GM23338 (cell line): Measurements from ENCODE around the gene ABHD18. TPM values are rescaled to one million over a fixed set of nuclear protein-coding genes. Genes with fewer than 3 reads are reported as not detected.

Experiments
- ATAC-seq: fragments of 200-7000 bp; cut with Tn5 transposase; 3 replicates; pipeline ENCODE4 v1.9.1; 2020
- DNase-seq: peaks from one replicate; pipeline ENCODE4 v3.0.0-alpha.2; 2015; ENCODE audit warnings: low spot score
- H2AFZ ChIP-seq: fragments of 200-600 bp; sonication (generic); 2 replicates; pipeline ENCODE4 v1.8.0; 2016; ENCODE audit warnings: antibody characterized with exemption, mild to moderate bottlenecking, moderate library complexity
- H3F3A ChIP-seq: fragments of 200-600 bp; sonication (generic); replicated peaks from 2 replicates; pipeline ENCODE4 v1.8.0; 2017; ENCODE audit warnings: antibody characterized with exemption, mixed run types, low read depth
- H3K27ac ChIP-seq: fragments of 200-600 bp; sonication (generic); 2 replicates; pipeline ENCODE4 v1.6.1; 2016; ENCODE audit warnings: low read depth
- H3K27me3 ChIP-seq: fragments of 200-600 bp; sonication (generic); 2 replicates; pipeline ENCODE4 v1.8.0; 2016; ENCODE audit warnings: mild to moderate bottlenecking, mixed run types, moderate library complexity; ENCODE audit not compliant: insufficient read depth
- H3K36me3 ChIP-seq: fragments of 200-600 bp; sonication (generic); 2 replicates; pipeline ENCODE4 v1.8.0; 2016; ENCODE audit warnings: mild to moderate bottlenecking; ENCODE audit not compliant: insufficient read depth
- H3K4me1 ChIP-seq: fragments of 200-600 bp; sonication (generic); 2 replicates; pipeline ENCODE4 v1.8.0; 2016; ENCODE audit warnings: mild to moderate bottlenecking, moderate library complexity; ENCODE audit not compliant: insufficient read depth
- H3K4me2 ChIP-seq: fragments of 200-600 bp; sonication (generic); 2 replicates; pipeline ENCODE4 v1.7.1; 2017; ENCODE audit warnings: mixed run types
- H3K4me3 ChIP-seq: fragments of 200-600 bp; sonication (generic); 2 replicates; pipeline ENCODE4 v1.6.1; 2016; ENCODE audit warnings: mixed run types
- H3K79me2 ChIP-seq: fragments of 200-600 bp; sonication (generic); replicated peaks from 2 replicates; pipeline ENCODE4 v1.8.0; 2017; ENCODE audit warnings: mild to moderate bottlenecking; ENCODE audit not compliant: insufficient read depth
- H3K9me2 ChIP-seq: fragments of 200-600 bp; sonication (generic); 2 replicates; pipeline ENCODE4 v1.8.0; 2017; ENCODE audit not compliant: insufficient read depth
- H4K20me1 ChIP-seq: fragments of 200-600 bp; sonication (generic); replicated peaks from 2 replicates; pipeline ENCODE4 v1.8.0; 2017; ENCODE audit warnings: mild to moderate bottlenecking; ENCODE audit not compliant: insufficient read depth
- H3K27ac Mint-ChIP-seq: 2 replicates; pipeline ENCODE4 v1.8.0; 2020; ENCODE audit warnings: inconsistent platforms, mild to moderate bottlenecking, moderate library complexity, mixed read lengths
- H3K27me3 Mint-ChIP-seq: 3 replicates; pipeline ENCODE4 v1.8.0; 2022; ENCODE audit warnings: low read depth, mild to moderate bottlenecking, moderate library complexity, mixed read lengths, inconsistent platforms; ENCODE audit not compliant: insufficient read depth, poor library complexity
- H3K36me3 Mint-ChIP-seq: 3 replicates; pipeline ENCODE4 v1.8.0; 2021; ENCODE audit warnings: low read depth, mild to moderate bottlenecking, inconsistent platforms, moderate library complexity, mixed read lengths
- H3K4me1 Mint-ChIP-seq: 3 replicates; pipeline ENCODE4 v1.8.0; 2020; ENCODE audit warnings: mild to moderate bottlenecking, inconsistent platforms, mixed read lengths
- H3K4me3 Mint-ChIP-seq: 3 replicates; pipeline ENCODE4 v1.8.0; 2021; ENCODE audit warnings: moderate library complexity, mild to moderate bottlenecking, inconsistent platforms, mixed read lengths
- H3K9me3 Mint-ChIP-seq: 3 replicates; pipeline ENCODE4 v1.8.0; 2020; ENCODE audit warnings: moderate library complexity, mild to moderate bottlenecking, inconsistent platforms, mixed read lengths
- CREB1 ChIP-seq: fragments of 250-450 bp; sonication (Bioruptor Pico); IDR thresholded peaks from 2 replicates; pipeline ENCODE4 v1.5.0; 2020; ENCODE audit warnings: low read depth, mild to moderate bottlenecking, moderate library complexity
- EZH2 ChIP-seq: fragments of 200-600 bp; sonication (generic); IDR thresholded peaks from one replicate; pipeline ENCODE4 v1.8.0; 2017; ENCODE audit warnings: antibody characterized with exemption, mild to moderate bottlenecking, low read depth; ENCODE audit not compliant: unreplicated experiment
- EZH2phosphoT487 ChIP-seq: fragments of 200-600 bp; sonication (generic); IDR thresholded peaks from one replicate; pipeline ENCODE4 v1.8.1; 2018; ENCODE audit warnings: antibody characterized with exemption; ENCODE audit not compliant: unreplicated experiment
- JUNB ChIP-seq: IDR thresholded peaks from one replicate; pipeline ENCODE4 v1.6.1; 2016; ENCODE audit warnings: antibody characterized with exemption; ENCODE audit not compliant: unreplicated experiment
- NANOG ChIP-seq: IDR thresholded peaks from 2 replicates; pipeline ENCODE4 v1.6.1; 2016; ENCODE audit warnings: antibody characterized with exemption, borderline replicate concordance
- POLR2AphosphoS5 ChIP-seq: IDR thresholded peaks from 2 replicates; pipeline ENCODE4 v1.6.1; 2016; ENCODE audit warnings: antibody characterized with exemption, low read depth
- STAT1 ChIP-seq: IDR thresholded peaks from one replicate; pipeline ENCODE4 v1.6.1; 2016; ENCODE audit warnings: antibody characterized with exemption; ENCODE audit not compliant: unreplicated experiment
- ZNF114 ChIP-seq: fragments of 250-450 bp; sonication (Bioruptor Pico); IDR thresholded peaks from 2 replicates; pipeline ENCODE4 v1.5.0; 2020; ENCODE audit warnings: mild to moderate bottlenecking, moderate library complexity
- ZNF331 ChIP-seq: fragments of 250-450 bp; sonication (Bioruptor Pico); IDR thresholded peaks from 2 replicates; pipeline ENCODE4 v1.5.0; 2020; ENCODE audit warnings: low read depth, mild to moderate bottlenecking, moderate library complexity
- polyA plus RNA-seq: library from polyadenylated mRNA; unstranded; fragments of >200 nt; fragmentation: Nextera tagmentation; extraction: Ambion mirVana; gene quantifications from 2 replicates; pipeline ENCODE4 v1.2.1, GENCODE V29; 2016
- total RNA-seq: library from RNA; depleted of rRNA; stranded (reverse); fragments of >200 nt; shearing (Covaris generic); gene quantifications from 2 replicates; pipeline ENCODE4 v1.2.3, GENCODE V29; 2014
- TF ChIP-seq, protein P1 (sequence below): IDR thresholded peaks from one replicate; pipeline ENCODE4 v1.6.1; 2018; ENCODE audit warnings: antibody characterized with exemption; ENCODE audit not compliant: unreplicated experiment
- TF ChIP-seq, protein P2 (sequence below): fragments of 250-450 bp; sonication (Bioruptor Pico); IDR thresholded peaks from 2 replicates; pipeline ENCODE4 v1.5.0; 2020; ENCODE audit warnings: mild to moderate bottlenecking, moderate library complexity
- TF ChIP-seq, protein P3 (sequence below), 2 experiments: fragments of 200-600 bp in 1 of 2; sonication (generic) in 1 of 2; conservative IDR thresholded peaks; 2 replicates each; pipeline versions ENCODE4 v1.5.1 to v1.6.1; 2016 to 2017; ENCODE audit warnings: antibody characterized with exemption in 2 of 2, low read depth in 2 of 2, mild to moderate bottlenecking in 2 of 2, moderate library complexity in 1 of 2
- TF ChIP-seq, protein P4 (sequence below): IDR thresholded peaks from 2 replicates; pipeline ENCODE4 v1.6.1; 2016; ENCODE audit warnings: antibody characterized with exemption

ABHD18 gene
- total and polyA plus RNA-seq, 2 experiments from 2014 or later = 7.2 to 18.6 TPM

GRCh38 chr4:127982445-127982844 lies 17.2 kb downstream of the ABHD18 start:
- Histone ChIP-seq H3K4me3 (no peak overlapping the region), H3K4me2 (no peak overlapping the region), H3K79me2 (no peaks in the 10 kb centered on the region), H4K20me1 (no peaks in the 10 kb centered on the region; the same call in 1 of the 2 replicates), H2AFZ (no peak overlapping the region), H3K4me1 (no peaks in the 10 kb centered on the region), H3K36me3 (peaks cover 4% of the 10 kb centered on the region; the same call in 1 of the 2 replicates), H3K27ac (no peak overlapping the region), H3F3A (no peaks in the 10 kb centered on the region), H3K27me3 (no peaks in the 10 kb centered on the region), H3K9me2 (no peaks in the 10 kb centered on the region)
- DNase-seq (no peak), ATAC-seq (no peak)
- peaks cover 4% of the 10 kb centered on the region; the same call in 2 of the 3 replicates for H3K36me3 Mint-ChIP-seq
- no peaks in the 10 kb centered on the region for H3K4me1 Mint-ChIP-seq
- no peak overlapping the region for H3K27ac Mint-ChIP-seq
- no peak overlapping the region for H3K4me3 Mint-ChIP-seq
- H3K9me3 Mint-ChIP-seq = no peaks in the 10 kb centered on the region; the same call in 2 of the 3 replicates
- H3K27me3 Mint-ChIP-seq = no peaks in the 10 kb centered on the region
- no peak for TF ChIP-seq POLR2AphosphoS5
- no peak for TF ChIP-seq JUNB
- TF ChIP-seq NANOG = no peak
- TF ChIP-seq ZNF331 = no peak
- TF ChIP-seq, protein P1, sequence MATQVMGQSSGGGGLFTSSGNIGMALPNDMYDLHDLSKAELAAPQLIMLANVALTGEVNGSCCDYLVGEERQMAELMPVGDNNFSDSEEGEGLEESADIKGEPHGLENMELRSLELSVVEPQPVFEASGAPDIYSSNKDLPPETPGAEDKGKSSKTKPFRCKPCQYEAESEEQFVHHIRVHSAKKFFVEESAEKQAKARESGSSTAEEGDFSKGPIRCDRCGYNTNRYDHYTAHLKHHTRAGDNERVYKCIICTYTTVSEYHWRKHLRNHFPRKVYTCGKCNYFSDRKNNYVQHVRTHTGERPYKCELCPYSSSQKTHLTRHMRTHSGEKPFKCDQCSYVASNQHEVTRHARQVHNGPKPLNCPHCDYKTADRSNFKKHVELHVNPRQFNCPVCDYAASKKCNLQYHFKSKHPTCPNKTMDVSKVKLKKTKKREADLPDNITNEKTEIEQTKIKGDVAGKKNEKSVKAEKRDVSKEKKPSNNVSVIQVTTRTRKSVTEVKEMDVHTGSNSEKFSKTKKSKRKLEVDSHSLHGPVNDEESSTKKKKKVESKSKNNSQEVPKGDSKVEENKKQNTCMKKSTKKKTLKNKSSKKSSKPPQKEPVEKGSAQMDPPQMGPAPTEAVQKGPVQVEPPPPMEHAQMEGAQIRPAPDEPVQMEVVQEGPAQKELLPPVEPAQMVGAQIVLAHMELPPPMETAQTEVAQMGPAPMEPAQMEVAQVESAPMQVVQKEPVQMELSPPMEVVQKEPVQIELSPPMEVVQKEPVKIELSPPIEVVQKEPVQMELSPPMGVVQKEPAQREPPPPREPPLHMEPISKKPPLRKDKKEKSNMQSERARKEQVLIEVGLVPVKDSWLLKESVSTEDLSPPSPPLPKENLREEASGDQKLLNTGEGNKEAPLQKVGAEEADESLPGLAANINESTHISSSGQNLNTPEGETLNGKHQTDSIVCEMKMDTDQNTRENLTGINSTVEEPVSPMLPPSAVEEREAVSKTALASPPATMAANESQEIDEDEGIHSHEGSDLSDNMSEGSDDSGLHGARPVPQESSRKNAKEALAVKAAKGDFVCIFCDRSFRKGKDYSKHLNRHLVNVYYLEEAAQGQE = no peak
- TF ChIP-seq, protein P2, sequence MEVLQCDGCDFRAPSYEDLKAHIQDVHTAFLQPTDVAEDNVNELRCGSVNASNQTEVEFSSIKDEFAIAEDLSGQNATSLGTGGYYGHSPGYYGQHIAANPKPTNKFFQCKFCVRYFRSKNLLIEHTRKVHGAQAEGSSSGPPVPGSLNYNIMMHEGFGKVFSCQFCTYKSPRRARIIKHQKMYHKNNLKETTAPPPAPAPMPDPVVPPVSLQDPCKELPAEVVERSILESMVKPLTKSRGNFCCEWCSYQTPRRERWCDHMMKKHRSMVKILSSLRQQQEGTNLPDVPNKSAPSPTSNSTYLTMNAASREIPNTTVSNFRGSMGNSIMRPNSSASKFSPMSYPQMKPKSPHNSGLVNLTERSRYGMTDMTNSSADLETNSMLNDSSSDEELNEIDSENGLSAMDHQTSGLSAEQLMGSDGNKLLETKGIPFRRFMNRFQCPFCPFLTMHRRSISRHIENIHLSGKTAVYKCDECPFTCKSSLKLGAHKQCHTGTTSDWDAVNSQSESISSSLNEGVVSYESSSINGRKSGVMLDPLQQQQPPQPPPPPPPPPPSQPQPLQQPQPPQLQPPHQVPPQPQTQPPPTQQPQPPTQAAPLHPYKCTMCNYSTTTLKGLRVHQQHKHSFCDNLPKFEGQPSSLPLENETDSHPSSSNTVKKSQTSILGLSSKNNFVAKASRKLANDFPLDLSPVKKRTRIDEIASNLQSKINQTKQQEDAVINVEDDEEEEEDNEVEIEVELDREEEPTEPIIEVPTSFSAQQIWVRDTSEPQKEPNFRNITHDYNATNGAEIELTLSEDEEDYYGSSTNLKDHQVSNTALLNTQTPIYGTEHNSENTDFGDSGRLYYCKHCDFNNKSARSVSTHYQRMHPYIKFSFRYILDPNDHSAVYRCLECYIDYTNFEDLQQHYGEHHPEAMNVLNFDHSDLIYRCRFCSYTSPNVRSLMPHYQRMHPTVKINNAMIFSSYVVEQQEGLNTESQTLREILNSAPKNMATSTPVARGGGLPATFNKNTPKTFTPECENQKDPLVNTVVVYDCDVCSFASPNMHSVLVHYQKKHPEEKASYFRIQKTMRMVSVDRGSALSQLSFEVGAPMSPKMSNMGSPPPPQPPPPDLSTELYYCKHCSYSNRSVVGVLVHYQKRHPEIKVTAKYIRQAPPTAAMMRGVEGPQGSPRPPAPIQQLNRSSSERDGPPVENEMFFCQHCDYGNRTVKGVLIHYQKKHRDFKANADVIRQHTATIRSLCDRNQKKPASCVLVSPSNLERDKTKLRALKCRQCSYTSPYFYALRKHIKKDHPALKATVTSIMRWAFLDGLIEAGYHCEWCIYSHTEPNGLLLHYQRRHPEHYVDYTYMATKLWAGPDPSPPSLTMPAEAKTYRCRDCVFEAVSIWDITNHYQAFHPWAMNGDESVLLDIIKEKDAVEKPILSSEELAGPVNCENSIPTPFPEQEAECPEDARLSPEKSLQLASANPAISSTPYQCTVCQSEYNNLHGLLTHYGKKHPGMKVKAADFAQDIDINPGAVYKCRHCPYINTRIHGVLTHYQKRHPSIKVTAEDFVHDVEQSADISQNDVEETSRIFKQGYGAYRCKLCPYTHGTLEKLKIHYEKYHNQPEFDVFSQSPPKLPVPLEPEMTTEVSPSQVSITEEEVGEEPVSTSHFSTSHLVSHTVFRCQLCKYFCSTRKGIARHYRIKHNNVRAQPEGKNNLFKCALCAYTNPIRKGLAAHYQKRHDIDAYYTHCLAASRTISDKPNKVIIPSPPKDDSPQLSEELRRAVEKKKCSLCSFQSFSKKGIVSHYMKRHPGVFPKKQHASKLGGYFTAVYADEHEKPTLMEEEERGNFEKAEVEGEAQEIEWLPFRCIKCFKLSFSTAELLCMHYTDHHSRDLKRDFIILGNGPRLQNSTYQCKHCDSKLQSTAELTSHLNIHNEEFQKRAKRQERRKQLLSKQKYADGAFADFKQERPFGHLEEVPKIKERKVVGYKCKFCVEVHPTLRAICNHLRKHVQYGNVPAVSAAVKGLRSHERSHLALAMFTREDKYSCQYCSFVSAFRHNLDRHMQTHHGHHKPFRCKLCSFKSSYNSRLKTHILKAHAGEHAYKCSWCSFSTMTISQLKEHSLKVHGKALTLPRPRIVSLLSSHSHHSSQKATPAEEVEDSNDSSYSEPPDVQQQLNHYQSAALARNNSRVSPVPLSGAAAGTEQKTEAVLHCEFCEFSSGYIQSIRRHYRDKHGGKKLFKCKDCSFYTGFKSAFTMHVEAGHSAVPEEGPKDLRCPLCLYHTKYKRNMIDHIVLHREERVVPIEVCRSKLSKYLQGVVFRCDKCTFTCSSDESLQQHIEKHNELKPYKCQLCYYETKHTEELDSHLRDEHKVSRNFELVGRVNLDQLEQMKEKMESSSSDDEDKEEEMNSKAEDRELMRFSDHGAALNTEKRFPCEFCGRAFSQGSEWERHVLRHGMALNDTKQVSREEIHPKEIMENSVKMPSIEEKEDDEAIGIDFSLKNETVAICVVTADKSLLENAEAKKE (CRISPR knock-in tag) = no peak
- TF ChIP-seq CREB1 = no peak
- TF ChIP-seq, protein P3, sequence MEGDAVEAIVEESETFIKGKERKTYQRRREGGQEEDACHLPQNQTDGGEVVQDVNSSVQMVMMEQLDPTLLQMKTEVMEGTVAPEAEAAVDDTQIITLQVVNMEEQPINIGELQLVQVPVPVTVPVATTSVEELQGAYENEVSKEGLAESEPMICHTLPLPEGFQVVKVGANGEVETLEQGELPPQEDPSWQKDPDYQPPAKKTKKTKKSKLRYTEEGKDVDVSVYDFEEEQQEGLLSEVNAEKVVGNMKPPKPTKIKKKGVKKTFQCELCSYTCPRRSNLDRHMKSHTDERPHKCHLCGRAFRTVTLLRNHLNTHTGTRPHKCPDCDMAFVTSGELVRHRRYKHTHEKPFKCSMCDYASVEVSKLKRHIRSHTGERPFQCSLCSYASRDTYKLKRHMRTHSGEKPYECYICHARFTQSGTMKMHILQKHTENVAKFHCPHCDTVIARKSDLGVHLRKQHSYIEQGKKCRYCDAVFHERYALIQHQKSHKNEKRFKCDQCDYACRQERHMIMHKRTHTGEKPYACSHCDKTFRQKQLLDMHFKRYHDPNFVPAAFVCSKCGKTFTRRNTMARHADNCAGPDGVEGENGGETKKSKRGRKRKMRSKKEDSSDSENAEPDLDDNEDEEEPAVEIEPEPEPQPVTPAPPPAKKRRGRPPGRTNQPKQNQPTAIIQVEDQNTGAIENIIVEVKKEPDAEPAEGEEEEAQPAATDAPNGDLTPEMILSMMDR (conservative IDR thresholded peaks at IDR 0.05; ENCODE audit: low read depth in 2 of 2) = no peak
- no peak for TF ChIP-seq ZNF114
- TF ChIP-seq STAT1 = no peak
- TF ChIP-seq EZH2phosphoT487 = no peak
- no peak for TF ChIP-seq EZH2
- TF ChIP-seq, protein P4, sequence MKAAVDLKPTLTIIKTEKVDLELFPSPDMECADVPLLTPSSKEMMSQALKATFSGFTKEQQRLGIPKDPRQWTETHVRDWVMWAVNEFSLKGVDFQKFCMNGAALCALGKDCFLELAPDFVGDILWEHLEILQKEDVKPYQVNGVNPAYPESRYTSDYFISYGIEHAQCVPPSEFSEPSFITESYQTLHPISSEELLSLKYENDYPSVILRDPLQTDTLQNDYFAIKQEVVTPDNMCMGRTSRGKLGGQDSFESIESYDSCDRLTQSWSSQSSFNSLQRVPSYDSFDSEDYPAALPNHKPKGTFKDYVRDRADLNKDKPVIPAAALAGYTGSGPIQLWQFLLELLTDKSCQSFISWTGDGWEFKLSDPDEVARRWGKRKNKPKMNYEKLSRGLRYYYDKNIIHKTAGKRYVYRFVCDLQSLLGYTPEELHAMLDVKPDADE = no peak
